HL-60 (cell line): Measurements from ENCODE around the gene NUBPL.

ENCODE experiments used
- DNase-seq, 2 experiments: peaks; one replicate each; pipeline ENCODE4 v3.0.0-alpha.2; 2010 to 2020; ENCODE audit warnings: low read depth in 1 of 2, low spot score in 1 of 2
- H3K27ac ChIP-seq: fragments of 250-450 bp; sonication (Bioruptor Pico); replicated peaks from 2 replicates; pipeline ENCODE4 v1.5.1; 2020; ENCODE audit warnings: mild to moderate bottlenecking, moderate library complexity
- H3K27me3 ChIP-seq: fragments of 250-450 bp; sonication (Bioruptor Pico); 2 replicates; pipeline ENCODE4 v1.5.1; 2021; ENCODE audit warnings: mild to moderate bottlenecking, moderate library complexity; ENCODE audit not compliant: insufficient read depth, poor library complexity, severe bottlenecking
- H3K4me3 ChIP-seq: replicated peaks from 2 replicates; pipeline ENCODE4 v1.5.1; 2011; ENCODE audit warnings: mild to moderate bottlenecking, control low read depth, low read length; ENCODE audit not compliant: insufficient read depth
- CTCF ChIP-seq: IDR thresholded peaks from one replicate; pipeline ENCODE4 v1.5.1; 2011; ENCODE audit warnings: low read length, control low read depth, inconsistent platforms; ENCODE audit not compliant: insufficient read depth
- GABPA ChIP-seq: IDR thresholded peaks from 2 replicates; pipeline ENCODE4 v1.6.1; 2012; ENCODE audit warnings: low read depth
- POLR2AphosphoS5 ChIP-seq: IDR thresholded peaks from 2 replicates; pipeline ENCODE4 v1.6.1; 2012; ENCODE audit warnings: low read depth
- REST ChIP-seq: IDR thresholded peaks from 2 replicates; pipeline ENCODE4 v1.6.1; 2012; ENCODE audit warnings: low read depth; ENCODE audit not compliant: insufficient replicate concordance
- SPI1 ChIP-seq: IDR thresholded peaks from 2 replicates; pipeline ENCODE4 v1.6.1; 2012; ENCODE audit warnings: low read depth, mild to moderate bottlenecking, borderline replicate concordance

The NUBPL gene

GRCh38 chr14:31549817-31550216 is 11.4 kb upstream of the NUBPL start:
- H3K27me3 ChIP-seq = no peaks in the 10 kb centered on the region
- DNase-seq = no peak
- TF ChIP-seq SPI1 (no peak), POLR2AphosphoS5 (no peak), REST (no peak), GABPA (no peak), CTCF (no peak)

GRCh38 chr14:31550589-31550988 is 10.6 kb upstream of the NUBPL start:
- TF ChIP-seq POLR2AphosphoS5 = no peak
- no peak for TF ChIP-seq SPI1
- no peak for TF ChIP-seq CTCF
- TF ChIP-seq REST = no peak
- no peak for TF ChIP-seq GABPA
- H3K27ac ChIP-seq = no peak overlapping the region
- no peak for DNase-seq
- no peaks in the 10 kb centered on the region for H3K27me3 ChIP-seq
- H3K4me3 ChIP-seq = no peak overlapping the region

More at GRCh38 chr14:31549817-31550216, 11.4 kb upstream of the NUBPL start:
- no peak overlapping the region for H3K4me3 ChIP-seq
- no peak overlapping the region for H3K27ac ChIP-seq

GRCh38 chr14:31556191-31556590 is 5.0 kb upstream of the NUBPL start:
- H3K27ac ChIP-seq = no peak overlapping the region
- TF ChIP-seq POLR2AphosphoS5 (no peak), GABPA (no peak), REST (no peak), CTCF (no peak), SPI1 (no peak)
- no peak overlapping the region for H3K4me3 ChIP-seq

More at GRCh38 chr14:31556191-31556590, 5.0 kb upstream of the NUBPL start:
- no peak for DNase-seq
- H3K27me3 ChIP-seq = no peaks in the 10 kb centered on the region
